NT2/D1 (cell line): ENCODE measurements around the gene ARHGAP24.

Source experiments
- DNase-seq: peaks from one replicate; pipeline ENCODE4 v3.0.0-alpha.2; 2011; ENCODE audit warnings: low read depth, low spot score
- H3K27me3 ChIP-seq: 2 replicates; pipeline ENCODE4 v1.6.0; 2011; ENCODE audit warnings: mild to moderate bottlenecking; ENCODE audit not compliant: insufficient read length, insufficient read depth
- H3K36me3 ChIP-seq: 2 replicates; pipeline ENCODE4 v1.6.1; 2011; ENCODE audit warnings: mild to moderate bottlenecking, low read length, mixed read lengths; ENCODE audit not compliant: insufficient read depth, insufficient read length
- H3K4me1 ChIP-seq: 2 replicates; pipeline ENCODE4 v1.5.1; 2011; ENCODE audit not compliant: insufficient read depth, insufficient read length
- H3K4me3 ChIP-seq: 2 replicates; pipeline ENCODE4 v1.5.1; 2011; ENCODE audit warnings: low read depth; ENCODE audit not compliant: insufficient read length
- H3K9ac ChIP-seq: 2 replicates; pipeline ENCODE4 v1.6.0; 2011; ENCODE audit warnings: low read depth; ENCODE audit not compliant: insufficient read length
- H3K9me3 ChIP-seq: 2 replicates; pipeline ENCODE4 v1.5.1; 2011; ENCODE audit warnings: mild to moderate bottlenecking, low read length; ENCODE audit not compliant: insufficient read depth
- SUZ12 ChIP-seq: IDR thresholded peaks from 2 replicates; pipeline ENCODE4 v1.6.1; 2011; ENCODE audit not compliant: insufficient read length, insufficient read depth; ENCODE audit errors: extremely low read depth
- YY1 ChIP-seq: IDR thresholded peaks from 2 replicates; pipeline ENCODE4 v1.6.1; 2011; ENCODE audit not compliant: insufficient read length, insufficient read depth
- ZNF274 ChIP-seq: IDR thresholded peaks from 2 replicates; pipeline ENCODE4 v1.6.1; 2011; ENCODE audit warnings: mild to moderate bottlenecking, low read depth, low read length

The ARHGAP24 gene

DNA sequence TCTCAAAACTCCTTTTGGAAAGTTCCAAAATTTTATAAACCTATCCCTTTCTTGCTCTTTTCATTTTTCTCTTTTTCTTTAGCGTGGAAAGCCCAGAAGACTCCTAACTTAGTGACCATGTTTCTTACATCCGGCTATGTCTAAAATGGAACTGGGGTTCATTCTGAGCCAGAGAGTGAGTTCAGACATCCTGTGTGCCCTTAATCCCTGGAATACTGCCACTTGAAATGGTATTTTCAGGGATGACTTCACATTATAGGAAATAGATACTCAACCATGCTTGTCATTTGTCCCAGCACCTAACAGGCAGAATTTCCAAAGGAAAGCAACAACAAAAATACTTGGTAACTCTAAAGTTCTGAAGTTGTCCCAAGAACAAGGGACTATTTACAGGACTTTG lies 379.6 kb downstream of the ARHGAP24 start:
- no peaks in the 10 kb centered on the region for H3K27me3 ChIP-seq

DNA sequence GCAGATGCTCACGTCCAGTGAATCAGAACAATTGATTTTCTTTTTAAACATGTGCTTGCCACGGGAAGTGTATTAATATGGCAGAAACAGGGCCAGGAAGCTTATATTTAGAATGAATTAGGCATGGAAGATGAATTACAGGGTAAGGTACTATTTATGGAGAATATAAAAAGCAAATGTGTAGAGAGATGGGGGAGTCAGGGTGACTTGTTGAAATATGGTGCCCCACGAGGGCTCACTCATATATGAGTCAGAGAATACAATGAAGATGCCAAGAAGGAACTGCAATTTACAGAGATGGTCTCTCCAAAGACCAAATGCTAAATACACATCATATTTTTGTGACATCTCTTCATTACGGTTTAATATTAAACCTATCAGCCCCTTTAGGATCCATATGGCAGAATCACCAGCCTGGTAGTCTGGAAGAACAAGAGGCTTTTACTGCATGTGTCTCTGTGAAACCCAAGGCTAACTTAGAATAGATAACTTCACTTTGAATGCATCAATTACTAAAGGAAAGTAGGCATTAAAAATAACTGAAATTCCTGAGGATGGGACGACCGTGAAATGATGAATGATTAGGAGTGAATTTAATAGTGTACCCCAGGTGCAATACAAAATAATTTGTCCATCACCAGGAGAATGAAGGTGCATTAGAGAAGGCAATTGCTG lies 385.3 kb downstream of the ARHGAP24 start:
- Histone ChIP-seq H3K9ac (no peak overlapping the region), H3K27me3 (no peaks in the 10 kb centered on the region), H3K36me3 (no peaks in the 10 kb centered on the region), H3K4me1 (no peaks in the 10 kb centered on the region), H3K9me3 (no peaks in the 10 kb centered on the region), H3K4me3 (no peak overlapping the region)
- DNase-seq = no peak
- TF ChIP-seq SUZ12 (no peak), ZNF274 (no peak), YY1 (no peak)

More for the DNA sequence above, 379.6 kb downstream of the ARHGAP24 start:
- no peaks in the 10 kb centered on the region for H3K4me1 ChIP-seq
- H3K4me3 ChIP-seq = no peak overlapping the region
- no peak overlapping the region for H3K9ac ChIP-seq
- no peaks in the 10 kb centered on the region for H3K9me3 ChIP-seq
- DNase-seq = no peak
- TF ChIP-seq YY1 = no peak
- TF ChIP-seq SUZ12 = no peak
- no peaks in the 10 kb centered on the region for H3K36me3 ChIP-seq

DNA sequence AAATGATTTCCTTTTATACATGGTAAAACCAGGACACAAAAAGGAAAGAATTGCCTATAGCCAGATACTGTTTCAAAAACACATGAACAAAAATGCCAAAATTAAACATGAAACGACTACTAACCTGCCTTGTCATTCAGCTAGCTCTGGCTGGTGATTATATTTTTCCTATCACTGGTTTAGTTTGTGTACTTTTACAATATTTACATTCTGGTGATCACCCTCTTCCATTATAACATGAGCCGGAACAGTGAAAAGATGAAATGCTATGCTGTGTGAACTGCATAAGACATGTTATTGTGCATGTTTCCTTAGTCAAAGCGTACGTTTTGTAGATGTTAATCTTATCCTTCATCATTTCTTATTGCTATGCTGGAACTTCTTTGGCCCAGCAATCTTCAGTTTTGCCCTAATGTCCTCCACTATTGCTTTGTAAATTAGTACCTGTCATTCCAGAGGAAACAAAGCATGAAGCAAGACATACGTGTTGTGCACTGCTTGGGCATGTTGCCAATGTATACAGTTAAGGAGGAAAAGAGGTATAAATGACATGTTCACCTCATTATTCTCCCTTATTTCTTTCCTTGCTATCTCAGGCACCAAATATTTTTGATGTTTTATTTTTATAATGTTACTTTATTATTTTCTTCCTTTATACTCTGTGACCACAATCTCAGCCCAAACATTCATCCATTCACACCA lies 386.3 kb downstream of the ARHGAP24 start:
- no peak overlapping the region for H3K4me3 ChIP-seq
- DNase-seq = no peak
- H3K36me3 ChIP-seq = no peaks in the 10 kb centered on the region
- H3K27me3 ChIP-seq = no peaks in the 10 kb centered on the region
- no peaks in the 10 kb centered on the region for H3K9me3 ChIP-seq
- H3K4me1 ChIP-seq = no peaks in the 10 kb centered on the region
- no peak for TF ChIP-seq SUZ12
- TF ChIP-seq ZNF274 = no peak
- no peak for TF ChIP-seq YY1
- H3K9ac ChIP-seq = no peak overlapping the region

DNA sequence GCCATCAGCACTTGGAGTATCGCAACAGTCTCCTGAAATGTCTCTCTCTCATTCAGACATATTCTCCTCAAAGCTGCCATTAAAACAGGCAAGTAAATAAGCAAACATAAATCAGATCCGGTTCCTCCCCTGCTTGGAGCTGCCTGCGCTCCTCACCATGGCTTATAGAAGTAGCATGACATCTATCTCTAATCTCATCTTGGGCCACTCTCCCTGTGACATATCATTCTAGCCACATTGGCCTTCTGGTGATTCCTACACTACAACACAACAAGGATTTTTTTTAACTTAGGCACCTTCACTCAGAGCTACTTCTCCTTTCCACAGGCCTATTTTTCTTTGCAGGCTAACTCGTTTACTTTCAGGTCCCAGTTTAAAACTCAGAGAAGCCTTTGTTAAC lies 387.9 kb downstream of the ARHGAP24 start:
- TF ChIP-seq SUZ12 (no peak), ZNF274 (no peak), YY1 (no peak)
- Histone ChIP-seq H3K9ac (no peak overlapping the region), H3K4me1 (no peaks in the 10 kb centered on the region), H3K9me3 (no peaks in the 10 kb centered on the region), H3K4me3 (no peak overlapping the region), H3K27me3 (no peaks in the 10 kb centered on the region), H3K36me3 (no peaks in the 10 kb centered on the region)
- DNase-seq = no peak

DNA sequence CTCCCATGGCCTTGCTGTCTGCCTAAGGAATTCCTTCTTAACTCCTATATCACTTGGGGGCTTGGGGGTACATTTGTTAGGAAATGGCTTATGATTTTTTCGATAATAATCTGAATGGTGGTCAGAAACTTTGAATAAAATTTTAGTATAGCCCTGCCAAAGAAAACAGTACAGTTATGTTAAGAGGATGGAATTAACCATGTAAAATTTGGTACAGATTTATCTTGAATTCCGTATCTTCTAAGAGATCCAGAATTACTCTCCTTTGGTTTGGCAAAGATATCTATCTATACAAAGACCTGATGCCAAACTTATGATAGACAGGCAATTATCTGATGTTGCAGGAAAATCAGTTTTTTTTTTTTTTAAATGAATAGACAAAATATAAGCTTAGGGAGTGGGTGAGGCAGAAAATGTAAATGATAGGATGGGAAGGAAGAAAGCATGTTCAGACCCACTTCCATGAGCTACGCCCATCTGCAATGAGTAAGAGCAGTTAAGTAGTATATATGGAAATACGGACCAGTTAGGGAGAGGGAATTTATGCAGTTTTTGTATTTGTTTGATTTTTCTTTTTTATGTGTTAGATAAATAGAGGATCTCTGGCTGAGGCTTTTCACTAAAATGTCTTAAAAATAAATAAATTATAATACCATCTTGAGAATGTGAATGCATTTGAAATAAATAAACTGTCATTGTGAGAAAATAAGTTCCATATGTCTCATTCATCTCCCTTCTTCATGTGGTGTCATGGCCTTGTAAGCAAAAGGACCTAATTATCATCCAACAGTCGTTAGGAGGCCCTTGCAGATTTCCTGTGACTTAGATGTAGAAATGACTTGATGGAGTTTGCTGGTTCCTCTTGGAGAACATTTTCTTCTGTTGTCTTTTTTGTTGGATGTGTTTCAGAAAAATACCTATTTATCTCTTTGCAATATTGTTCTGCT lies 389.6 kb downstream of the ARHGAP24 start:
- H3K36me3 ChIP-seq = no peaks in the 10 kb centered on the region
- H3K9me3 ChIP-seq = no peaks in the 10 kb centered on the region
- no peak overlapping the region for H3K4me3 ChIP-seq
- TF ChIP-seq SUZ12 (no peak), YY1 (no peak), ZNF274 (no peak)
- DNase-seq = no peak
- H3K4me1 ChIP-seq = no peaks in the 10 kb centered on the region
- no peaks in the 10 kb centered on the region for H3K27me3 ChIP-seq
- no peak overlapping the region for H3K9ac ChIP-seq

DNA sequence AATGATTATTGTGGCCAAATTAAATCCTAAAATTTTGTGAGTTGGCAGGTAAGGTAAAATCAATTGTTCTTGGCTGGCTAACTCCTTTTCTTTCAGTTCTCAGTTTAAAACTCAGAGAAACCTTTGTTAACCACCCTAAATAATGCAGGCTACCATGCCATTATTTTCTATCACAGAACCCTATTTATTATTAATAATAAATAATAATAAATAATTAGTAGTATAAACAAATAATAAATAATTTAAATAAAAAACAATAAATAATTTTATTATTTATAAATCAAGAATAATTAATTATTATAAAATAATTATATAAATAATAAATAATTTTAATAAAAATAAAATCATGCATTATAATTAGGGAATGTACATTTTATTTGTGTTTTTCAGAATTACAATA lies 390.3 kb downstream of the ARHGAP24 start:
- no peaks in the 10 kb centered on the region for H3K9me3 ChIP-seq
- no peak overlapping the region for H3K4me3 ChIP-seq
- no peak for TF ChIP-seq YY1
- TF ChIP-seq ZNF274 = no peak
- no peak for TF ChIP-seq SUZ12

DNA sequence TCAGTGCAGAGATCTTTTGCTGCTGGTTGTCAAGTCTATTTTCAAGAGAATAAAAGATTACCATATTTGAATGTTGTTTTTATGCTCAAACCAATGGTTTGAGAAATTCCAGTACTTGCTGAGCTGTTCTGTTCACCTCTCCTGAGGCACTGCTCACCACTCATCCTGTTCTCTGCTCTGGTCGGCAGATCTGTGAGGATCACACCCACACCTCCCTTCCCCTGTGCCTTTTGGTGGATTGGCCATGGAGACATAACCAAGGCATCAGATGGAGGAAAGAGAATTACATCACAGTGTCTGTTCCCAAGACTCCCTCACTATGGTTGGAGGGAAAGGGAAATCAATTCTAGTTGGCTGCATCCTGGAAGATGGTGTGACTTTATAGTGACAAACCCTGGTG lies 391.6 kb downstream of the ARHGAP24 start:
- TF ChIP-seq SUZ12 (no peak), ZNF274 (no peak), YY1 (no peak)
- Histone ChIP-seq H3K36me3 (no peaks in the 10 kb centered on the region), H3K4me3 (no peak overlapping the region), H3K9ac (no peak overlapping the region), H3K27me3 (no peaks in the 10 kb centered on the region), H3K4me1 (no peaks in the 10 kb centered on the region), H3K9me3 (no peaks in the 10 kb centered on the region)
- no peak for DNase-seq

More for the DNA sequence above, 390.3 kb downstream of the ARHGAP24 start:
- no peak for DNase-seq
- Histone ChIP-seq H3K9ac (no peak overlapping the region), H3K27me3 (no peaks in the 10 kb centered on the region), H3K36me3 (no peaks in the 10 kb centered on the region), H3K4me1 (no peaks in the 10 kb centered on the region)
